Mucosa of gallbladder (tissue), 1 donor: ENCODE data around the gene KLHDC10. TPM values are rescaled to one million over a fixed set of nuclear protein-coding genes. Genes with fewer than 3 reads are reported as not detected.
"Not testable (repeated sequence)": the region's sequence is repeated elsewhere in the genome, so short reads cannot be mapped to it uniquely, and the experiment has no call there.

Source experiments
- DNase-seq: peaks from one replicate; pipeline ENCODE4 v3.0.0-alpha.2; 2020; ENCODE audit warnings: low spot score
- total RNA-seq: library from RNA; stranded (reverse); gene quantifications from one replicate; pipeline ENCODE4 v1.2.1, GENCODE V29; 2021
- donor health status: DM: no; HTN: no; CAD: no.

Gene KLHDC10, protein sequence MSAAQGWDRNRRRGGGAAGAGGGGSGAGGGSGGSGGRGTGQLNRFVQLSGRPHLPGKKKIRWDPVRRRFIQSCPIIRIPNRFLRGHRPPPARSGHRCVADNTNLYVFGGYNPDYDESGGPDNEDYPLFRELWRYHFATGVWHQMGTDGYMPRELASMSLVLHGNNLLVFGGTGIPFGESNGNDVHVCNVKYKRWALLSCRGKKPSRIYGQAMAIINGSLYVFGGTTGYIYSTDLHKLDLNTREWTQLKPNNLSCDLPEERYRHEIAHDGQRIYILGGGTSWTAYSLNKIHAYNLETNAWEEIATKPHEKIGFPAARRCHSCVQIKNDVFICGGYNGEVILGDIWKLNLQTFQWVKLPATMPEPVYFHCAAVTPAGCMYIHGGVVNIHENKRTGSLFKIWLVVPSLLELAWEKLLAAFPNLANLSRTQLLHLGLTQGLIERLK
- 36.3 TPM for total RNA-seq

DNA sequence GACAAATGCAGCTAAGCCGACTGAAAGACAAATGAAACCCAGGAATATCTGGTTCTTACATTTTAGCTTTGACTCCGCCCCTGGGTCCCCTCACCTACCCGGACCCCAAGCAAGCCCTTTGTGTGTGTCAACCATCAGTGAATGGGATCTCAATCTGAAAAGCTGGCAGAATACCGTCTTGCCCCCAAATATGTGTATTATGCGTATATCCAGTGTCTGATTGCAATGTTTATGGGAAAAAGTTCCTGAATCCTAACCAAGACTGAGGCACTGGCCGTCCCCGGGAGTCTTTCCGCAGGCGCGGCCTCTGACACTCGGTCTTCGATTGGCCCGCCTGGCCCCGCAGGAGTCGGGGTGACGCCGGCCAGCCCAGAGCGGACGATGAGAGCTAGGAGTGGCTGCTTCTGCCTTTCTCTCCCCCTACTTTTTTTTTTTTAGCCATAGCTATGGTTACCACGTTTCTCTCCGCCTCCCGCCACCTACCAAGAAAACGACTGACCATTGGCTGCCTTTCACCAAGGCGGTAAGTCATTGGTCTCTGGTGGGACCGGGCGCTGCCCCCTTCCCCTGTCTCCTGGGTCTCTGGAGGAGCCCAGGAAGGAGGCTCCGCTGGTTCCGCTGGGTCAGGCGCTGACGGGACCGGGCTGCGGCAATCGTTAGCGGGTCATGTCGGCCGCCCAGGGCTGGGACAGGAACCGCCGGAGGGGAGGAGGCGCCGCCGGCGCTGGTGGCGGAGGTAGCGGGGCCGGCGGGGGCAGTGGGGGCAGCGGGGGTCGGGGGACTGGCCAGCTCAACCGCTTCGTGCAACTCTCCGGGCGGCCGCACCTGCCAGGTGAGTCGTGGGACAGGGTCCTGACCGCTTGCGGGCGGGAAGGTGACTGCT, at the start of gene KLHDC10:
Gene KLHDC10 (plus strand): TSS at position 557 of the 883 bp plus-strand sequence. CDS start 110 bp downstream, at position 667.
- DNase-seq: peak; percentile 98

GRCh38 chr7:130021105-130021834, 49.1 kb upstream of the KLHDC10 start:
- no peak for DNase-seq

GRCh38 chr7:130022115-130022514, 48.2 kb upstream of the KLHDC10 start:
- DNase-seq: no peak

- DNase-seq: no peak
Observed at GRCh38 chr7:130022623-130023175, 47.6 kb upstream of the KLHDC10 start.

GRCh38 chr7:130024390-130024789, 45.9 kb upstream of the KLHDC10 start:
- DNase-seq: no peak

- no peak for DNase-seq
Observed at GRCh38 chr7:130032698-130033097, 37.6 kb upstream of the KLHDC10 start.

GRCh38 chr7:130037703-130038102, 32.6 kb upstream of the KLHDC10 start:
- no peak for DNase-seq

- no peak for DNase-seq
Observed at GRCh38 chr7:130040576-130040975, 29.8 kb upstream of the KLHDC10 start.

DNA sequence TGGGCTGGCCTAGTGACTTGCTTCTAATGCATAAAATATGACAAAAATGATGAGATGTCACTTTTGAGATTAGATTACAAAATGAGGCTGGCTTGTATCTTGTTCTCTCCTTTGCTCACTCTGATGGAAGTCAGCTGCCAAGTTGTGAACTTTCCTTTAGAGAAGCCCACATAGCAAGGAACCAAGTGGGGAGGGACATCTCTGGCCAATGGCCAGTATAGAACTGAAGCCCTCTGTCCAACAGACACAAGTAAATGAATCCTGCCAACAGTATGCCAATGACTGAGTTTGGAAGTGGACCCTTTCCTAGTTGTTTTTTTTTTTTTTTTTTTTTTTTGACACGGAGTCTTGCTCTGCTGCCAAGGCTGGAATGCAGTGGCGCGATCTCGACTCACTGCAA, 22.5 kb upstream of the KLHDC10 start:
- DNase-seq: no peak

DNA sequence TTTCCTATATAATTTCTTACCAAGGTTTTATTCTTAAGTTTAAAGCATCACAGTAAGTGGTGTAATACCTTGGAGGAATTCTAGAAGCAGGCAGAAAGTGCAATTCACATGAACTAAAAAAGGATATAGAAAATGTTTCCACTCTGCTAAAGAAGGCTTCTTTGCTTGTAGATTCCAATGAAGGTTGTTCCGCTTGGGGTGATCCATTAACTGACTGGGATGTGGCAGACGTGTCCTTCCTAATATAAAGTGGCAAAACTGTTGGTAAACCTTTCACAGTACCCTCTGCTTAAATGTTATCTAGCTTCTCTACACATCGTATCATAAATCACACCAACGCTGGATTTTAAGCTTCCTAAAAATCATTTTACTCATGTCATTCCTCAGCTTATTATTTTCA, 21.4 kb upstream of the KLHDC10 start:
- no peak for DNase-seq

- DNase-seq: not testable (repeated sequence)
Observed at GRCh38 chr7:130052250-130052649, 18.1 kb upstream of the KLHDC10 start.

DNA sequence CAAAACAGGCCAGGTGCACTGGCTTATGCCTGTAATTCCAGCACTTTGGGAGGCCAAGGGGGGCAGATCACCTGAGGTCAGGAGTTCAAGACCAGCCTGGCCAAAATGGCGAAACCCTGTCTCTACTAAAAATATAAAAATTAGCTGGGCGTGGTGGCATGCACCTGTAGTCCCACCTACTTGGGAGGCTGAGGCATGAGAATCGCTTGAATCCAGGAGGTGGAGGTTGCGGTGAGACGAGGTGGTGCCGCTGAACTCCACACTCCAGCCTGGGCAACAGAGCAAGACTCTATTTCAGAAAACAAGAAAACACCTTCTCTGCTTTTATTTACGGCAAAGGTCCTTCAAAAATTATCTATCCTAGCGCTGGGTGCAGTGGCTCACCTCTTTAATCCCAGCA, 15.1 kb upstream of the KLHDC10 start:
- not testable (repeated sequence) for DNase-seq

DNA sequence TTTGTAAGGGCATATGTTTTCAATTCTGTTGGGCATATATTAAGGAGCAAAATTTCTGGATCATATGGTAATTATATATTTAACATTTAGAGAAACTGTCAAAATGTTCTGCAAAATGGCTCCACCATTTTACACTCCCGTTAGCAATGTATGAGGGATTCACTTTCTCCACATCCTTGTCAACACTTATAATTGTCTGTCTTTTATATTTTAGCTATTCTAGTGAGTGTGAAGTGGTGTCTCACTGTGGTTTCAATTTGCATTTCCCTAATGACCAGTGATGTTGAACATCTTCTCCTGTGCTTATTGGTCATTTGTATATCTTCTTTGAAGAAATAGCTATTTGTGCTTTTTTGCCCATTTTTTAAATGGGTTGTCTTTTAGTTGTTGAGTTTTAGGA, 8.1 kb upstream of the KLHDC10 start:
- DNase-seq: no peak

DNA sequence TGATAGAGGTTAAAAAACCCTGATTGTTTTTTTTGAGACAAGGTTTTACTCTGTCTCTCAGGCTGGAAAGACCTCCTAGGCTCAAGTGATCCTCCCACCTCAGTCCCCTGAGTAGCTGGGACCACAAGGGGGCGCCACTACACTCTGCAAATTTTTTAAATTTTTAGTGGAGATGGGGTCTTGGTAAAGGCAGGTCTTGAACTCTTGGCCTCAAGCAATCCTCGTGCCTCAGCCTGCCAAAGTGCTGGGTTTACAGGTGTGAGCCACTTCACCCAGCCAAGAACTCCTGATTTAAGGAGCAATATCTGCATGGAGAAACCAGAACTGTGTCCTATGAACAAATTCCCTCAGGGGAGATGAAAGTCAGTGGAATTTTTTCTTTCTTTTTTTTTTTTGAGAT, 7.3 kb upstream of the KLHDC10 start:
- DNase-seq: no peak

DNA sequence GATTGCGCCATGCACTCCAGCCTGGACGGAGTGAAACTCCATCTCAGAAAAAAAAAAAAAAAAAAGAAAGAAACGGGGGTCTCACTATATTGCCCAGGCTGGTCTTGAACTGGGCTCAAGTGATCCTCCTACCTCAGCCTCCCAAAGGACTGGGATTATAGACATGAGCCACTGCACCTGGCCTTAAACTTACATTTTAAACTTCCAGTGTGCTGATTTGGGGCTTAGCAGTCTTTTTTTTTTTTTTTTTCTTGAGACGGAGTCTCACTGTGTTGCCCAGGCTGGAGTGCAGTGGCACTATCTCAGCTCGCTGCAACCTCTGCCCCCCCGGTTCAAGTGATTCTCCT, 5.8 kb upstream of the KLHDC10 start:
- not testable (repeated sequence) for DNase-seq

DNA sequence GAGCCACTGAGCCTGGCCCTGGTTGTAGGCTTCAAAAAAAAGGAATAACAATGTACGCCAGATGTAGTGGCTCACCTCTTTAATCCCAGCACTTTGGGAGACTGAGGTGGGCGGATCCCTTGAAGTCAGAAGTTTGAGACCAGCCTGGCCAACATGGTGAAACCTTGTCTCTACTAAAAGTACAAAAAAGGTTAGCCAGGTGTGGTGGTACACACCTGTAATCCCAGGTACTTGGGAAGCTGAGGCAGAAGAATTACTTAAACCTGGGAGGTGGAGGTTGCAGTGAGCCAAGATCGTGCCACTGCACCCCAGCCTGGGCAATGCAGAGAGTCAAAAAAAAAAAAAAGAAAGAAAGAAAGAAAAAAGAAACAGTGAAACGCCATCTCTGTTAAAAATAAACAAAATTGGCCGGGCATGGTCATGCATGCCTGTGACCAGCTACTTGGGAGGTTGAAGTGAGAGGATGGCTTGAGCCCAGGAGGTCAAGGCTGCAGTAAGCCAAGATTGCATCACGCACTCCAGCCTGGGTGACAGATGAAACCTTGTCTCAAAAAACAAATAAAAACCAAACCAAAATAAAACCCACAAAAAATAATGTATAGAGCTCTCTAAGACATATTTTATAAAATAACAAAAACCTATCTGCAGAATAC, 4.7 kb upstream of the KLHDC10 start:
- DNase-seq: no peak

DNA sequence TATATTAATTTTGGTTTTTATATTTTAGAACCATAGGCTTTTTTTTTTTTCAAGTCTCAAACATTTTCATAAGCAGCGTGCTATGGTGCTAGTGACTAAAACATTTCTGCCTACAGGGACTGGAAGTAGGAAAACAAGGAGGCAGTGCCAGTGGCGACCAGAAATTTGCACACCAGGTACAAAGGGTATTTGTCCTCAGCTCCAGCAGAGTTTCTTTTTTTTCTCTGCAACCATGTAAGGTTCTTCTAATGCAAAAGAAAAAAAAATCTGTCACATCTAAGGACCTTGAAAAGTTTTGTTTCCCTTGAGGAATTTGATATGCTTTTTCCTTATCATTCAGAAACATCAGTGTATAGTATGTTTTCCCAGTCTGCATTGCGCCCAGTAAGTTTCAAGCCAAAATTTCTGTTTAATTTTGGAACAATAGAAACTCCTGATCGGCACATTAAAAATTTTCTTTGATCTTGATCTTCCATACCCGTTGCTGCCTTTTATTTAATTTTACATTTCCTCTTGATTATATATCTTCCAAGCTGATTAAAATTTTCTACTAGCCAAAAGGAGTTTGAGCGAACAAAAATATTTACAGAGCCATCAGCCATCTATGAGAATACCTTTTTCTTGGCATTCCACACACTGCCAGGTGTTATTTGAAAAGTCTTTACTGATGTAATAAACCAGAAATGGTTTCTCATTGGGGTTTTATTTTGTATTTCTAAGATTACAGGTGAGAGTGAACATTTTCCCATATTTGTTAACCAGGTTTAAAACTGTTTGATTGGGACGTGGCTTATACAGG, 956 bp upstream of the KLHDC10 start:
- no peak for DNase-seq

GRCh38 chr7:130070861-130071622, 708 bp downstream of the KLHDC10 start:
- DNase-seq: no peak
